GM18508 (cell line): ENCODE results near the gene CDCA7.
"Not testable (repeated sequence)": the region's sequence is repeated elsewhere in the genome, so short reads cannot be mapped to it uniquely, and the experiment has no call there.

Experiments used
- ATAC-seq: cut with Tn5 transposase; IDR thresholded peaks from one replicate; pipeline ENCODE4 v1.9.1; 2021; ENCODE audit warnings: moderate number of reproducible peaks; ENCODE audit not compliant: insufficient read depth, unreplicated experiment

CDCA7 gene

GRCh38 chr2:173400760-173401159, 46.1 kb downstream of the CDCA7 start:
- no peak for ATAC-seq

- no peak for ATAC-seq
Observed at GRCh38 chr2:173401716-173402326, 47.1 kb downstream of the CDCA7 start.

GRCh38 chr2:173402405-173402974, 47.8 kb downstream of the CDCA7 start:
- no peak for ATAC-seq

GRCh38 chr2:173404841-173405750, 50.4 kb downstream of the CDCA7 start:
- ATAC-seq, result no peak

- ATAC-seq, result no peak
Observed at GRCh38 chr2:173407176-173407575, 52.5 kb downstream of the CDCA7 start.

GRCh38 chr2:173407646-173408045, 53.0 kb downstream of the CDCA7 start:
- ATAC-seq, result no peak

GRCh38 chr2:173410579-173410978, 55.9 kb downstream of the CDCA7 start:
- no peak for ATAC-seq

GRCh38 chr2:173412628-173413027, 58.0 kb downstream of the CDCA7 start:
- no peak for ATAC-seq

- no peak for ATAC-seq
Observed at GRCh38 chr2:173414823-173415322, 60.2 kb downstream of the CDCA7 start.

- no peak for ATAC-seq
Observed at GRCh38 chr2:173415431-173416381, 61.0 kb downstream of the CDCA7 start.

- not testable (repeated sequence) for ATAC-seq
Observed at GRCh38 chr2:173416415-173417152, 61.9 kb downstream of the CDCA7 start.

GRCh38 chr2:173417341-173417740, 62.7 kb downstream of the CDCA7 start:
- no peak for ATAC-seq

- no peak for ATAC-seq
Observed at GRCh38 chr2:173417802-173418201, 63.1 kb downstream of the CDCA7 start.
